ENCODE results near the gene A2M.

DNA sequence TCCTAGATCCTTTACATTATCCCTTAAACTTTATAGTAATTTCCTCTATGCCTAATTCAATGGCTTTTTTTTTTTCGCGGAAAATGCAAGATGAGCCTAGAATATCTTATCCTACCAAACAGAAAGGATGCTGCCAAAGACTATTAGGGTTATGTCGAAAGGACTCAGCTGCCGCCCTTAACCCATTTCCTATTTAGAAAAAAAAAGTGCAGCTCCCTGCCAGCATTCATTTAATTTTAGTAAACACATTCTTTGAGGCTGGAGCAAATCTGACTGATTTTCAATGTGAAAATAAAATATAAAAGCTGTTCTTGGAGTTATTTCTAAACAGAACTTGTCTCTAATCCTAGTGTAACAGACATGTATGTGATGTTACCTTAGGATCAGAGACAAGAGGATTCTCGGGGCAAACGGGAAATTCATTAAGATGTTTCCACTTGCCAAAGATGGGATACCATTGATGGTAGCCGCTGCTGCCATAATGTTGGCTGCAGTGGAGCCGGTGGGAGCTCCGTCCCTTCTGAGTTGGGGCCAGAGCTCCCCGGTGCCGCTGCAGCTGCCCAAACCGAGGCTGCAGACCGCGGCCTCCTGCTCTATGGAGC is 8.2 kb upstream of the A2M start:
- TF ChIP-seq, protein P1, sequence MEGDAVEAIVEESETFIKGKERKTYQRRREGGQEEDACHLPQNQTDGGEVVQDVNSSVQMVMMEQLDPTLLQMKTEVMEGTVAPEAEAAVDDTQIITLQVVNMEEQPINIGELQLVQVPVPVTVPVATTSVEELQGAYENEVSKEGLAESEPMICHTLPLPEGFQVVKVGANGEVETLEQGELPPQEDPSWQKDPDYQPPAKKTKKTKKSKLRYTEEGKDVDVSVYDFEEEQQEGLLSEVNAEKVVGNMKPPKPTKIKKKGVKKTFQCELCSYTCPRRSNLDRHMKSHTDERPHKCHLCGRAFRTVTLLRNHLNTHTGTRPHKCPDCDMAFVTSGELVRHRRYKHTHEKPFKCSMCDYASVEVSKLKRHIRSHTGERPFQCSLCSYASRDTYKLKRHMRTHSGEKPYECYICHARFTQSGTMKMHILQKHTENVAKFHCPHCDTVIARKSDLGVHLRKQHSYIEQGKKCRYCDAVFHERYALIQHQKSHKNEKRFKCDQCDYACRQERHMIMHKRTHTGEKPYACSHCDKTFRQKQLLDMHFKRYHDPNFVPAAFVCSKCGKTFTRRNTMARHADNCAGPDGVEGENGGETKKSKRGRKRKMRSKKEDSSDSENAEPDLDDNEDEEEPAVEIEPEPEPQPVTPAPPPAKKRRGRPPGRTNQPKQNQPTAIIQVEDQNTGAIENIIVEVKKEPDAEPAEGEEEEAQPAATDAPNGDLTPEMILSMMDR (IDR thresholded peaks at IDR 0.05 in 4 of 5, conservative IDR thresholded peaks at IDR 0.05 in 1 of 5): no peak
- no peak for TF ChIP-seq POLR2A (IDR thresholded peaks at IDR 0.05)
